Endothelial cell (in vitro differentiated cells): ENCODE measurements around the gene EPS8L2. TPM values are rescaled to one million over a fixed set of nuclear protein-coding genes. Genes with fewer than 3 reads are reported as not detected.
A peak's percentile ranks its signal among the peaks of the same experiment; 100 is the strongest.

ENCODE experiments used
- DNase-seq: peaks from one replicate; pipeline ENCODE4 v3.0.0; 2021; ENCODE audit warnings: low spot score
- H3K27ac Mint-ChIP-seq: one replicate; pipeline ENCODE4 v1.8.0; 2021; ENCODE audit warnings: mixed read lengths, inconsistent platforms; ENCODE audit not compliant: unreplicated experiment
- H3K27me3 Mint-ChIP-seq: one replicate; pipeline ENCODE4 v1.8.0; 2021; ENCODE audit warnings: mild to moderate bottlenecking, moderate library complexity, mixed read lengths, inconsistent platforms; ENCODE audit not compliant: unreplicated experiment
- H3K36me3 Mint-ChIP-seq: one replicate; pipeline ENCODE4 v1.8.0; 2021; ENCODE audit warnings: mild to moderate bottlenecking, low read depth, mixed read lengths, inconsistent platforms; ENCODE audit not compliant: unreplicated experiment
- H3K4me1 Mint-ChIP-seq: one replicate; pipeline ENCODE4 v1.8.0; 2021; ENCODE audit warnings: mild to moderate bottlenecking, mixed read lengths, inconsistent platforms; ENCODE audit not compliant: unreplicated experiment
- H3K4me3 Mint-ChIP-seq: one replicate; pipeline ENCODE4 v1.8.0; 2021; ENCODE audit warnings: mild to moderate bottlenecking, mixed read lengths, inconsistent platforms; ENCODE audit not compliant: unreplicated experiment
- H3K9me3 Mint-ChIP-seq: one replicate; pipeline ENCODE4 v1.8.0; 2021; ENCODE audit warnings: mixed read lengths, inconsistent platforms; ENCODE audit not compliant: unreplicated experiment
- total RNA-seq: library from RNA; stranded (reverse); fragmentation: NEBNext Ultra II Directional; extraction: Animal tissue kit (Norgen Biotek cat#: 25700); gene quantifications from one replicate; pipeline ENCODE4 v1.2.1, GENCODE V29; 2021; ENCODE audit not compliant: unreplicated experiment
- TF ChIP-seq, protein P1 (sequence below): fragments of 200-600 bp; sonication (generic); IDR thresholded peaks from one replicate; pipeline ENCODE4 v1.5.0; 2021; ENCODE audit warnings: antibody characterized with exemption; ENCODE audit not compliant: unreplicated experiment

The EPS8L2 gene
- total RNA-seq, 1 donor from 2014 or later, result 8.0 TPM

- no peak for DNase-seq
- Mint-ChIP-seq H3K36me3 (no peaks in the 10 kb centered on the region), H3K27me3 (peaks cover 7% of the 10 kb centered on the region), H3K27ac (no peak overlapping the region), H3K9me3 (no peaks in the 10 kb centered on the region), H3K4me1 (no peaks in the 10 kb centered on the region), H3K4me3 (no peak overlapping the region)
- TF ChIP-seq, protein P1, sequence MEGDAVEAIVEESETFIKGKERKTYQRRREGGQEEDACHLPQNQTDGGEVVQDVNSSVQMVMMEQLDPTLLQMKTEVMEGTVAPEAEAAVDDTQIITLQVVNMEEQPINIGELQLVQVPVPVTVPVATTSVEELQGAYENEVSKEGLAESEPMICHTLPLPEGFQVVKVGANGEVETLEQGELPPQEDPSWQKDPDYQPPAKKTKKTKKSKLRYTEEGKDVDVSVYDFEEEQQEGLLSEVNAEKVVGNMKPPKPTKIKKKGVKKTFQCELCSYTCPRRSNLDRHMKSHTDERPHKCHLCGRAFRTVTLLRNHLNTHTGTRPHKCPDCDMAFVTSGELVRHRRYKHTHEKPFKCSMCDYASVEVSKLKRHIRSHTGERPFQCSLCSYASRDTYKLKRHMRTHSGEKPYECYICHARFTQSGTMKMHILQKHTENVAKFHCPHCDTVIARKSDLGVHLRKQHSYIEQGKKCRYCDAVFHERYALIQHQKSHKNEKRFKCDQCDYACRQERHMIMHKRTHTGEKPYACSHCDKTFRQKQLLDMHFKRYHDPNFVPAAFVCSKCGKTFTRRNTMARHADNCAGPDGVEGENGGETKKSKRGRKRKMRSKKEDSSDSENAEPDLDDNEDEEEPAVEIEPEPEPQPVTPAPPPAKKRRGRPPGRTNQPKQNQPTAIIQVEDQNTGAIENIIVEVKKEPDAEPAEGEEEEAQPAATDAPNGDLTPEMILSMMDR, result no peak
These were observed 21.3 kb downstream of the EPS8L2 start for GRCh38 chr11:727281-727701.

DNA sequence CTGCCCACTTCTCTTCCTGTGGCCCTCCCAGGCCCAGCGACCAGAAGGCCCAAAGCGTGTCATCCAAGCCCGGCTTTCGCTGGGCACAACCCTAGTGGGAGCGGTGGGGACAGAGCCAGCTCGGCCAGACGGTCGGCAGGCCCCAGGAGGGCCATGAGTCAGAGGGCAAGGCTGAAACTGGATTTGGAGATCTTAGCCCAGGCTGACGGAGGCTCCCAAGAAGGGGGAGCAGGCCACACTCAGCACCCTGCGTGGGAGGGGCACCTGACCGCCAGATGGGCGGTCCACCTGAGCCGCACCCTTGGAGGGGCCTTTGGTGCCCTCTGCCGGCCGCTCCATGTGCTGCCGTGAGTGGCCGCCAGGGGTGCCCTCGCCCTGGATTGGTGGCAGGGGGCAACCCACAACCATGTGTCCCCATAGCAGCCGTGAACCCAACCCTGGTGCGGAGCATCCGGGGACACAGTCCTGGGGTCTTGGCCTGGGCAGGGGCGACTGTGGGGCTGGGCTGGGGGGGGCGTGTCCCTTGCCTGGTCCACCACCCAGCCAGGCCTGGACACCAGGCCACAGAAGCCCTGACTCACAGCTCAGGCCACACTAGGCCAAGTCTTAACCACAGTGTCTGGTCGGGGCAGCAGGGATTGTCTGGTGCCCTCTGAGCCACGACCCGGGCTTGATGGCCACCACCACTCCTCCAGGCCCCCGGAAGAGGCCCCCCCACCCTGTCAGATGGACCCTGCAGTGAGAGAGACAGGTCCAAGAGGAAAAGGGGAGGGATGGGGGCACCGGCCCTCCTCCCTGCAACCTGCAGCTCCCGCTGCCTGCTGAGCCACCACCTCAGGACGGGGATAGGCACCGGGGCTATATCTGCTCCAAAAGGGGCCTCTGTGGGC, 22.1 kb downstream of the EPS8L2 start:
- Mint-ChIP-seq H3K36me3 (no peaks in the 10 kb centered on the region), H3K27me3 (peaks cover 6% of the 10 kb centered on the region), H3K27ac (no peak overlapping the region), H3K4me3 (no peak overlapping the region), H3K4me1 (no peaks in the 10 kb centered on the region), H3K9me3 (no peaks in the 10 kb centered on the region)
- TF ChIP-seq, protein P1, result peak; percentile 91
- DNase-seq, result peak; percentile 86

DNA sequence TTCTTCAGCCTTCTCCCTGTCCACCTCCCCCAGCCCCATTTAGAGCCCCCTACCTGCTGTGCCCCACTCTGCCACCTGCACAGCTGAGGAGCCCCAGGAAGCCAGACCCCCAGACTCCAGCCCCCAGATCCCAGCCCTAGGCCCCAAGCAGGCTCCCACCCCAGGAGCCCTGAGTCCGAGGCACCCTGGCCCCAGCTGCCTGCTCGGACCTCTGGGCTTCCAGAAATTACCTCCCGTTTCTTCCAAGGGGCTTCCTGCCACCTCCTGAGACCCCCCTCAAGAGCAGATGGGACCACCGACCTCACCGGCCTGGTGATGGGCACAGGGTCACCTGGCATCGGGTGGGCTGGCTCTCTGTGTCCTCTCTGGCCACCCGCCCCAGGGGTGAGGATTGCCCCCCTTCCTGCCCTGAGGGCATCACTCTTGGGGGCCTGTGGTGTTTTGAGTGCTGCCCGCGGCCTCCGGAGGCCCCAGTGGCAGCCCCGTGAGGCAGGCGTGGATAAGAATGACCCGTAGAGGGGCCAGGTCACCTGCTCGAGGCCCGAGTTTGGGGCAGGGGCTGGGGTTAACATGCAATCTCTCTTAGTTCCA, 23.0 kb downstream of the EPS8L2 start:
- DNase-seq, result no peak
- Mint-ChIP-seq H3K4me3 (no peak overlapping the region), H3K36me3 (no peaks in the 10 kb centered on the region), H3K9me3 (no peaks in the 10 kb centered on the region), H3K4me1 (no peaks in the 10 kb centered on the region), H3K27ac (no peak overlapping the region), H3K27me3 (peaks cover 2% of the 10 kb centered on the region)
- TF ChIP-seq, protein P1, result no peak

DNA sequence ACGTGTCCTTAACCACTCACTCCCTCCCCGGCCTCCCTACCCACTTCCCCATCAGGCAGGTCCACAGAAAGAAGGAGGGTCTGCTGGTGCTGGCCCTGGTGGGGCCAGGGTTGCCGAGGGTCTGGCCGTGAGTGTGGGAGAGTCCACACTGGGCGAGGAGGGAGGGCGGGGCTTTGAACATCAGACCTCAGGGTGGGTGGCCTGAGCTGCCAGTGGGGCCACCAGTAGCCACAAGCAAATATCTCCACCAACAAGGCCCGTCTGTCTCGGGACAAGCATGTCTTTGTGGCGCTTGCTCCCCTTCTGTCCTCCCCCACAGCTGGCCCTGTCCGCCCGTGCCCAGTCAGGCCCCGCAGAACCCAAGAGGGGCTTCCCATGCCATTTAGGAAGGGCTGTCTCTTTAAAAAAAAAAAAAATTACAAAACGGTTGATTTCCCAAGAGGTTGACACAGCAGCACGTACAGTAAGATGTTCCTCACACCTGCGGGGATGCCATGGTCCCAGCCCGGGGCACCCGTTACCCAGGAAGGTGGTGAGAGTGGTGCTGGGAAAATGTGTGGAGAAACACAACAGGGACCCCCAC, 23.6 kb downstream of the EPS8L2 start:
- peaks cover 2% of the 10 kb centered on the region for H3K27me3 Mint-ChIP-seq
- no peak overlapping the region for H3K4me3 Mint-ChIP-seq
- no peaks in the 10 kb centered on the region for H3K36me3 Mint-ChIP-seq
- TF ChIP-seq, protein P1, result no peak
- H3K9me3 Mint-ChIP-seq, result no peaks in the 10 kb centered on the region
- no peak overlapping the region for H3K27ac Mint-ChIP-seq
- H3K4me1 Mint-ChIP-seq, result no peaks in the 10 kb centered on the region
- DNase-seq, result no peak
